Liver (tissue), 9 donors: ENCODE results near the gene PLCB1. TPM values are rescaled to one million over a fixed set of nuclear protein-coding genes. Genes with fewer than 3 reads are reported as not detected.

Experiments
- DNase-seq: peaks from one replicate; pipeline ENCODE4 v3.0.0-alpha.2; 2017; ENCODE audit warnings: low spot score
- H3K27ac ChIP-seq, 2 donors: one replicate each; pipeline ENCODE4 v1.7.0; 2013; ENCODE audit warnings: inconsistent platforms in 2 of 2, low read length in 2 of 2, control low read depth in 1 of 2, low read depth in 1 of 2, mild to moderate bottlenecking in 1 of 2
- H3K27me3 ChIP-seq, 4 donors: one replicate each; pipeline versions ENCODE4 v1.6.1 to v1.7.0; 2013; ENCODE audit warnings: low read length in 3 of 4, inconsistent platforms in 1 of 4, mild to moderate bottlenecking in 1 of 4, moderate library complexity in 1 of 4; ENCODE audit not compliant: control insufficient read depth in 4 of 4, insufficient read depth in 4 of 4
- H3K36me3 ChIP-seq, 4 donors: one replicate each; pipeline versions ENCODE4 v1.6.1 to v1.7.0; 2013; ENCODE audit warnings: low read length in 3 of 4, mild to moderate bottlenecking in 3 of 4, low read depth in 1 of 4, moderate library complexity in 1 of 4; ENCODE audit not compliant: control insufficient read depth in 4 of 4, insufficient read depth in 3 of 4
- H3K4me1 ChIP-seq, 4 donors: one replicate each; pipeline versions ENCODE4 v1.6.1 to v1.7.0; 2013; ENCODE audit warnings: low read length in 3 of 4, mild to moderate bottlenecking in 3 of 4, moderate library complexity in 1 of 4; ENCODE audit not compliant: control insufficient read depth in 4 of 4, insufficient read depth in 4 of 4
- H3K4me3 ChIP-seq, 3 donors: one replicate each; pipeline versions ENCODE4 v1.6.1 to v1.7.0; 2013; ENCODE audit warnings: low read length in 3 of 3, control low read depth in 1 of 3, low read depth in 1 of 3, mild to moderate bottlenecking in 1 of 3
- H3K9ac ChIP-seq, 2 donors: one replicate each; pipeline ENCODE4 v1.7.0; 2013; ENCODE audit warnings: low read length in 2 of 2, mild to moderate bottlenecking in 2 of 2, moderate library complexity in 2 of 2, control low read depth in 1 of 2, low read depth in 1 of 2
- H3K9me3 ChIP-seq, 4 donors: one replicate each; pipeline versions ENCODE4 v1.6.1 to v1.7.0; 2013; ENCODE audit warnings: low read length in 3 of 4; ENCODE audit not compliant: control insufficient read depth in 4 of 4
- ATF3 ChIP-seq: IDR thresholded peaks from 2 replicates; pipeline ENCODE4 v1.6.1; 2016; ENCODE audit warnings: antibody characterized with exemption
- CTCF ChIP-seq: fragments of 150-350 bp; IDR thresholded peaks from 2 replicates; pipeline ENCODE4 v1.5.1; 2017; ENCODE audit warnings: improper control_type of control experiment, low read depth, low read length; ENCODE audit not compliant: missing input control
- EGR1 ChIP-seq, 2 donors: IDR thresholded peaks; 2 replicates each; pipeline ENCODE4 v1.6.1; 2016 to 2018; ENCODE audit warnings: antibody characterized with exemption in 2 of 2, low read depth in 2 of 2
- FOXA1 ChIP-seq: IDR thresholded peaks from 2 replicates; pipeline ENCODE4 v1.6.1; 2016; ENCODE audit warnings: antibody characterized with exemption
- FOXA2 ChIP-seq: IDR thresholded peaks from 2 replicates; pipeline ENCODE4 v1.6.1; 2016; ENCODE audit warnings: antibody characterized with exemption
- GABPA ChIP-seq, 2 donors: IDR thresholded peaks in 1 of 2; conservative IDR thresholded peaks in 1 of 2; 2 replicates each; pipeline ENCODE4 v1.6.1; 2016; ENCODE audit warnings: antibody characterized with exemption in 2 of 2, mild to moderate bottlenecking in 1 of 2, moderate library complexity in 1 of 2
- HNF4A ChIP-seq, 2 donors: conservative IDR thresholded peaks; 2 replicates each; pipeline ENCODE4 v1.6.1; 2016; ENCODE audit warnings: antibody characterized with exemption in 2 of 2, mild to moderate bottlenecking in 2 of 2
- HNF4G ChIP-seq: IDR thresholded peaks from 2 replicates; pipeline ENCODE4 v1.6.1; 2016; ENCODE audit warnings: antibody characterized with exemption
- JUND ChIP-seq, 2 donors: IDR thresholded peaks; 2 replicates each; pipeline ENCODE4 v1.6.1; 2016; ENCODE audit warnings: antibody characterized with exemption in 2 of 2
- MAX ChIP-seq: IDR thresholded peaks from 2 replicates; pipeline ENCODE4 v1.6.1; 2016; ENCODE audit warnings: antibody characterized with exemption
- NR2F2 ChIP-seq: IDR thresholded peaks from 2 replicates; pipeline ENCODE4 v1.6.1; 2016; ENCODE audit warnings: antibody characterized with exemption
- RAD21 ChIP-seq, 2 donors: IDR thresholded peaks; 2 replicates each; pipeline ENCODE4 v1.6.1; 2016; ENCODE audit warnings: antibody characterized with exemption in 2 of 2, mild to moderate bottlenecking in 2 of 2
- REST ChIP-seq: IDR thresholded peaks from 2 replicates; pipeline ENCODE4 v1.6.1; 2016; ENCODE audit warnings: antibody characterized with exemption, mild to moderate bottlenecking
- RXRA ChIP-seq, 2 donors: IDR thresholded peaks; 2 replicates each; pipeline ENCODE4 v1.6.1; 2017 to 2018; ENCODE audit warnings: antibody characterized with exemption in 2 of 2, mild to moderate bottlenecking in 1 of 2
- SP1 ChIP-seq: IDR thresholded peaks from 2 replicates; pipeline ENCODE4 v1.6.1; 2018; ENCODE audit warnings: antibody characterized with exemption, mild to moderate bottlenecking
- TAF1 ChIP-seq: conservative IDR thresholded peaks from 2 replicates; pipeline ENCODE4 v1.6.1; 2016; ENCODE audit warnings: antibody characterized with exemption, mild to moderate bottlenecking
- YY1 ChIP-seq: IDR thresholded peaks from 2 replicates; pipeline ENCODE4 v1.6.1; 2016; ENCODE audit warnings: antibody characterized with exemption, mild to moderate bottlenecking
- ZBTB33 ChIP-seq: IDR thresholded peaks from 2 replicates; pipeline ENCODE4 v1.6.1; 2016; ENCODE audit warnings: antibody characterized with exemption
- WGBS: extraction: QIAGEN DNeasy Blood & Tissue Kit; methylation state at CpG from one replicate; pipeline ENCODE4 v1.1.7; 2013; 5-methylcytosine and 5-hydroxymethylcytosine counted together
- polyA plus RNA-seq, 2 donors: library from polyadenylated mRNA; stranded (reverse) in 1 of 2; unstranded in 1 of 2; fragments of 200-250 nt in 1 of 2; fragments of >200 nt in 1 of 2; fragmentation: Nextera tagmentation in 1 of 2; extraction: Ambion mirVana in 1 of 2; gene quantifications; one replicate each; pipeline versions ENCODE4 v1.2.1 to v1.2.3, GENCODE V29; 2013 to 2015
- total RNA-seq, 2 donors: library from RNA; depleted of rRNA; stranded (reverse); fragments of >200 nt; gene quantifications; one replicate each; pipeline ENCODE4 v1.2.3, GENCODE V29; 2014
- donor health status: healthy.
- donor health status: healthy.
- donor health status: healthy.
- donor health status: healthy.
- donor health status: healthy.

The PLCB1 gene
- total and polyA plus RNA-seq, 4 donors: 3.7 to 13.5 (median 5.9) TPM

GRCh38 chr20:8249634-8250033 lies 117.6 kb downstream of the PLCB1 start:
- Histone ChIP-seq H3K4me1 (peaks cover 0 to 4% (median 1%) of the 10 kb centered on the region in 4 donors), H3K27me3 (no peaks in the 10 kb centered on the region), H3K27ac (no peak overlapping the region), H3K36me3 (no peaks in the 10 kb centered on the region), H3K4me3 (no peak overlapping the region), H3K9me3 (no peaks in the 10 kb centered on the region), H3K9ac (no peak overlapping the region)
- no peak for DNase-seq
- TF ChIP-seq NR2F2 (no peak), TAF1 (no peak), FOXA1 (no peak), YY1 (no peak), ATF3 (no peak), SP1 (no peak)
- 85% methylated on average over 3 of the region's 3 CpGs for WGBS

GRCh38 chr20:8250539-8251200 lies 118.6 kb downstream of the PLCB1 start:
- no peak overlapping the region for H3K27ac ChIP-seq
- no peak overlapping the region for H3K9ac ChIP-seq
- peaks cover 0 to 4% (median 1%) of the 10 kb centered on the region in 4 donors for H3K4me1 ChIP-seq
- H3K36me3 ChIP-seq: no peaks in the 10 kb centered on the region
- no peak for DNase-seq
- WGBS: 25% methylated on average over 1 of the region's 1 CpG
- TF ChIP-seq RXRA (IDR thresholded peaks at IDR 0.05) (peak; percentile 22 to 56), HNF4G (no peak), ATF3 (no peak), CTCF (no peak), GABPA (IDR thresholded peaks at IDR 0.05 in 1 of 2, conservative IDR thresholded peaks at IDR 0.05 in 1 of 2) (no peak), FOXA2 (no peak), FOXA1 (no peak), JUND (IDR thresholded peaks at IDR 0.05) (peak in 1 of 2 donors; percentile 27), ZBTB33 (no peak), RAD21 (IDR thresholded peaks at IDR 0.05) (peak; percentile 3 to 12), HNF4A (conservative IDR thresholded peaks at IDR 0.05) (peak; percentile 24 to 55), NR2F2 (no peak), REST (no peak), MAX (peak; percentile 25), SP1 (no peak), TAF1 (no peak), EGR1 (IDR thresholded peaks at IDR 0.05; ENCODE audit: low read depth in 2 of 2) (no peak), YY1 (peak; percentile 44)
- no peaks in the 10 kb centered on the region for H3K27me3 ChIP-seq
- no peak overlapping the region for H3K4me3 ChIP-seq
- no peaks in the 10 kb centered on the region for H3K9me3 ChIP-seq
